ENCODE results near the gene HSPA8.
"Not testable (repeated sequence)": the region's sequence is repeated elsewhere in the genome, so short reads cannot be mapped to it uniquely, and the experiment has no call there.

Gene HSPA8

DNA sequence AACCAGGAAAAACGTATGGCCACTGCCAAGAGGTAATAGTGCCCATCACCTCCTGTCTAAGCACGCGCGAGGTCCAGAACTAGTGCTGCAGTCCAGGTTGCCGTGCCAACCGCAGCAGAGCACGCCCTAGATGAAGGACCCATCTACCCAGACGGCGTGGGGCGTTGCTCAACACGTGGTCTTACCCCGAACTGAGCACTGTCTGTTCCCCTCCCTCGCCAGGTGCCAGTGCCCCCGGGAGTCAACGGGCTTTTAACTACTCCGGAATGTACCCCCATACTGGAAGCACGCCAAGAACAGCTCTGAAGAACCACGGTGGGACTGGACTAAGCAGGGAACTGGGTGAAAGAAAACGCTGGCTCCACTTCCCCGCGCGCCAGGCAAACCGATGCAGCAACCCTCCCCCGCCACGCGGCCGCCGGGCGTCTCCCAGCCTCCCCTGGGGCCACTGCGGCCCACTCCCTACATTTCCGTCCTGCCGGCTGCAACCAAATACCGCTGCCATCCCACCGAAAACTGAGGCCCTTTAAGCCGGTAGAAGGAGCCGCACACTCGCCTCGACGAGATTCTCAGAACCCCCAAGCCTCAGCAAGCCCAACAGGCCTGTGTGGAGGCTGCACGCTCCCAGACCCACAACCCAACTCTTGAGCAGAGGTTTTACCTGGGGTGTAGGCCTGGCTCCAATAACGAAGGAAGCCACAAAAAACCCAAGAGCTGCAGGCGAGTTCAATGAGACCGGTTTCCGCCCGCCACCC is at the start of gene HSPA8:
Gene HSPA8 (minus strand): TSS at position 734 of the 755 bp plus-strand sequence. CDS start 812 bp downstream, outside the sequence.
- DNase-seq (ENCODE audit: low read depth, low spot score), result no peak

DNA sequence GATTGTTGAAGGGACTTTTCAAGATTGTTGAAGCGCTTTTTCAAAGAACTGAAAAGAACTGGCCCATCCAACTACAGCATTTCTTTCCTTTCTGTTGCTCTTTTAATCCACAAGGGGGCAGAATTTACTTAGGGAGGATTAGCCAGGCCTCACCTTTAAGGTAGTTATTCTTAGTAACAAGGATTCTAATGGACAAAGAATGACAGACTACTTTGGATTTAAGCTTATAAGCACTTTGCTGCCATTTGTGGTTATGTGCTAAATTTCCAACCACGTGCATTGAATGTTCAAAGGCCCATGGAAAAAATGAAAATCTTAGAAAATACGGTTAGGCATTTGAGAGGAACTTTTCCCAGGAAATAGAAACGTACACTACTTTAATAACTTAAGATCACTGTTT is 49.5 kb upstream of the HSPA8 start:
- peak; percentile 36 for DNase-seq (ENCODE audit: low read depth, low spot score)

DNA sequence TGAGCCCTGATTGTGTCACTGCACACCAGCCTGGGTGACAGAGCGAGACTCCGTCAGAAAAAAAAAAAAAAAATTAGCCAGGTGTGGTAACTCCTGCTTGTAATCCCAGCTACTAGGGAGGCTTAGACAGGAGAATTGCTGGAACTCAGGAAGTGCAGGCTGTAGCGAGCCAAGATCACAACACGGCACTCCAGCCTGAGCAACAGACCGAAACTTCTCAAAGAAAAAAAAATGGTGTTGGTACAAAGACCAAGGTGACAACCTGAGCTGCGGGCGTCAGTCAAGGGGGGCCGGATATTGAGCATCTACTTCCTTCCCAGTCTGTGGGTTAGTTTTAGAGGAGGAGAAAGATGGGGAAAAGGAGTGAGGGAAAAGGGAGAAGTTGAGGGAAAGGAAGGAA is 48.5 kb upstream of the HSPA8 start:
- DNase-seq (ENCODE audit: low read depth, low spot score), result no peak

DNA sequence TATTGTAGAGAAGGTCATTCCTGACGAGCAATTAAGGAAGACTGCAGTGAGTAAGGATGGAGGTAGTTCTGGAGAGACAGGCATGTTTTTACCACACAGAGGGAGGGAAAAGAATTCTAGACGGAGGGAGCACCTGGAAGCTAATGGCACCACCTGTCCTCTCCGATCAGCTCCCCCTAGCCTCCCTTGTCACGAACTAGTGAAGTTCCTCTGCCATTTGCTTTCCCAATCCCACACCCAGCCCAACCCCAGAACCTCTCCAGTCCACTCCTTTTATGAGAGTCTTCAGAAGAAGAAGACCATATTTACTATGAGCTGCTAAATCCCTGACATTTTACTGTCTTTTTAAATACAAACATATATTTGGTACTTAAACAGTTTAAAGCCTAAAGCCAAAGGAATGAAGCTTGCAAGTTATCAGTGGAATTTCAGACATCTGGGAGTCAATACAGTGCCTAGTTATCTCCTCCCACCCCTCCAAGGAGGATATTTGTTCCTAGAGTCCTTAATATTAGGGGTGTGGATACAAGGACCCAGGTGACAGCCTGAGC is 46.1 kb upstream of the HSPA8 start:
- no peak for DNase-seq (ENCODE audit: low read depth, low spot score)

DNA sequence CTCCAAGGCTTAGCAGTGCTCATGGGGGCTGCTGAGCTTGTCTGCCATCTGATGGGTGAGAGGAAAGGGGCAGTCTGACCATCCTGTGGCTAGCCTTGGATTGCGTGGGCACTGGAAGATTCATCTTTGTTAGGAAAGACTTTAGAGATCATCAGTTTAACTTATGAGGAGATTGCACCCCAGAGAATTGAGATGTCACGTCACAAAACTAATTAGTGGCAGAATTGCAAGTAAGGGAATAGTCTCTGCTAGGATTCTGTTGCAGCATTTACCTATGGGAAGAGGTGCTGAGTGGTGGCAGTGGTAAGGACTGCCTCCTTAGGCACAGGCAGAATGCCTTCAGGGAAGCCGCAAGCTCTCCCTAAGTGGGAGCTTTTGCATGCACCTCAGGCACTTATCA is 42.8 kb upstream of the HSPA8 start:
- no peak for DNase-seq (ENCODE audit: low read depth, low spot score)

DNA sequence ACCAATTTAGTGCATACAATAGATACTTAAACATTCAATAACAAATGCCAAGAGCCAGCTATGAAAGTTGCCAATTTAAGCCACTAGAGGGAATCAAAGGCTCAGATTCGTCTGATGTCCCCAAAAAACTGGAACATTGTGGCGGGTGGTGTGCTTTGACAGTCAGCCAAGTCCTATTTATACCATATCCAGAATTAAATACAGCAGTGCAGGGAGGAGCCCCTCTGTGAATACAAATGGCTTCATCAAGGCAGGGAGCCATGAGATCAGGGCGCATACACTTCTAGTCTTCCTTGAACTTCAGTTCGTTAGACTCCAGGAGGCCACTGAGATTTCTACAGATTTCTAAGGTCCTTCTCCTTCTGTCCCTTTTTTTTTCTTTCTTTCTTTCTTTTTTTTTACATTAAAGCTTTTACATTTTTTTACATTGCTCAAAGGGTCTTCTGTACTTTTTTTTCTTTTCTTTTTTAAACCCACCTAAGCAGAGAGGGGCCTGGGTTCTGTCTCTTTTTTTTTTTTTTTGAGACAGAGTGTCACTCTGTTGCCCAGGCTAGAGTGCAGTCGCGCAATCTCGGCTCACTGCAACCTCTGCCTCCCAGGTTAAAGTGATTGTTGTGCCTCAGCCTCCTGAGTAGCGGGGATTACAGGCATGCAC is 41.5 kb upstream of the HSPA8 start:
- DNase-seq (ENCODE audit: low read depth, low spot score), result peak; percentile 51

DNA sequence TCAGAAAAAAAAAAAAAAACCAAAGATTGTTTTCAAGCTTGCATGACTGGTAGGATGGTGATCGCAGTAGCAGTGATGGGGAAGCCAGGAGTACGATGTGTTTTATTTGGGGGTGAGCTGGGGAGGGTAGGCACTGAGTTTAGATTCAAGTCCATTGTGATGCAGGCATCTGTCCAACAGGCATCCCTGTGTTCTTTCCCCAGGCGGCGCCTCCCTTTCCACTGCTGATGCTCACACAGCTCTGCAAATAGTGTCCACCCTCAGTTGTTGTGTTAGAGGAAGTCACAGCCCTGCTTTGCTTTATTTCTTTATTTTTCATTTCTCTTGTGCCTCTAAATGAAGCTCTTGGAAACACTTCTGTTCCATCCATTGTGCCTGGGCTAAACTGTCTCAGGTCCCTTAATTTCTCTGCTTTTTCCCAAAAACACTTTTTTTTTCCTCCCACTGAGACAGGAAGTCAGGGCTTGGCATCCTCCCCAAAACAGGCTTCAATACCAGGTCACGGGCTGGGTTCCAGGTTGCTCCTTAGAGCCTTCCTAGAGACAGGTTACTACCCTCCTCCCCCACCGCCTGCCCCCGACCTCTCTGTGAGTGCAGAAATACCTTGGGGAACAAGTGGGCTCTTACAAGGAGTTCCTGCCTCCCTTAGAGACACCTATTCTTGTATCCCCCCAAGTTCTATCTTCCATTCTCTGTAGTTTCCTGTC is 38.6 kb upstream of the HSPA8 start:
- DNase-seq (ENCODE audit: low read depth, low spot score), result no peak

DNA sequence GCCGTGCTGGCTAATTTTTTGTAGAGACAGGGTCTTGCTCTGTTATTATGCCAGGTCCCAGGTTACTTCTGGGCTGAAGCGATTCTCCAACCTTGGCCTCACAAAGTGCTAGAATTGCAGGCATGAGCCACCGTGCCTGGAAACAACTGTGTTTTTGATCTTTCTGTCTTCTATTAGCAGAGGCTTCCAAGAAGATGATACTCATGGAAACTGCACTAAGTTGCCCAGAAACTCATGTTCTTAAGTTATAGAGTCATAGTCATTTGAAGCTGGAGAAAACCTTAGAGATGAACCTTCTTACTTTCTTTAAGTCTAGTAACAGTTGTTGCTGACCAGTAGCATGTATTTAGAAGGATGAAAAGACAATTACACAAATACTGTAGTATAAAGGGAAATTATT is 37.1 kb upstream of the HSPA8 start:
- no peak for DNase-seq (ENCODE audit: low read depth, low spot score)

DNA sequence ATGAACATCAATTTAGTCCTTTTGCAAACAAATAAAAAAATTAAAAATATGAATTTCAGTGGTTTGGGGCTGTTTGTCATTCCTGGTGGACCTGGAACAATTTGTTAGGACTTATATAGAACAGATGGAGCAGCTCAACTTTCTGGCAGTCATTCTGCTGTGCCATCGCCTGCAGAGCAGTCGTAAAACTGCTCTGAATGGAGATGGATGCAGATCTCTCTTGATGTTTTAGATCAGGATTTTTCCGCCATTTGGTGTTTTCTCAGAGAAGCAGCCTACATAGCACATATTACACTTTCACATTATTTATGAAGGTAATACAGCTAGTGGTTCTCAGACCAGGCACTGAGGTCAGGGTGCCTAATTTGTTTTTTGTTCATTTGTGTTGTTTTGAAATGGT is 31.8 kb upstream of the HSPA8 start:
- DNase-seq (ENCODE audit: low read depth, low spot score), result no peak

DNA sequence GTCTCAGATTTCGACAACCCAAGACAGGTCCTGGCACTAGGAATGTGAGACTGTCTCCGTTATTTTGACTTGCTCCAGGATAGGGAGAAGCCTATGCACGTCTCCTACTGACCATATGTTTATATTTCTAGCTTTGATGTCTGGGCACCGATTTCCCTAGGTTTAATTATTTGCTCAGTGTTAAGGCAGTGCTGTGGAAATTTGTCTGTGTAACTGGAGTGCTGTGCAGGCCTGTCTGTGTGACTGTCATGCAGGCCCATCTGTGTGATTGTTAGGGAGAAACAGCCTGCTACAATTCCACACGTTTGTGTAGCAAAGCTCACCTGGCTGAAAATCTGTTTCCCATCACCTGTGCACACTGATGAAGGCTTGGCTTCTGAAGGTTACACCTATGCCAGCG is 29.6 kb upstream of the HSPA8 start:
- no peak for DNase-seq (ENCODE audit: low read depth, low spot score)

DNA sequence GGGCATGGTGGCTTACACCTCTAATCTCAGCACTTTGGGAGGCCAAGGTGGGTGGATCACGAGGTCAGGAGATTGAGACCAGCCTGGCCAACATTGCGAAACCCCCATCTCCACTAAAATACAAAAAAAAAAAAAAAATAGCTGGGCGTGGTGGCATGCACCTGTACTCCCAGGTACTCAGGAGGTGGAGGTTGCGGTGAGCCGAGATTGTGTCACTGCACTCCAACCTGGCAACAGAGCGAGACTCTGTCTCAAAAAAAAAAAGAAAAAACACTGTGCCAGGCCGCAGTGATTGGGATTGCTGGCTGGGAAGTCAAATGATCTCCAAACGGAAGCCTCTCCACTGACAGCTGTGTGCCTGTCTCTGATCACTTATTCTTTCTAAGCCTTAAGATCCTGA is 28.2 kb upstream of the HSPA8 start:
- DNase-seq (ENCODE audit: low read depth, low spot score), result not testable (repeated sequence)

DNA sequence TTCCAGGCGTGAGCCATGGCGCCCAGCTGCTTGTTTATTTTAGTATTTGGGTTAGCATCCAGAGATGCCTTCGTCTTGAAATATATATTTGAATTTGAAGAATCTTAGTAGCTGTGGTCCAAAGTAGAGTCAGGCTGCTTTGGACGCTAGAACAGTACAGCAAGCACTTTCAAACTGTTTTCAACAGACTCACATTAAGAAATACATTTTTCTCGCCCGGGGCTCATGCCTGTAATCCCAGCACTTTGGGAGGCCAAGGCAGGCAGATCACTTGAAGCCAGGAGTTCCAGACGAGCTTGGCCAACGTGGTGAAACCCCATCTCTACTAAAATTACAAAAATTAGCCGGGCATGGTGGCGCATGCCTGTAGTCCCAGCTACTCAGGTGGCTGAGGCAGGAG is 27.0 kb upstream of the HSPA8 start:
- DNase-seq (ENCODE audit: low read depth, low spot score), result not testable (repeated sequence)

DNA sequence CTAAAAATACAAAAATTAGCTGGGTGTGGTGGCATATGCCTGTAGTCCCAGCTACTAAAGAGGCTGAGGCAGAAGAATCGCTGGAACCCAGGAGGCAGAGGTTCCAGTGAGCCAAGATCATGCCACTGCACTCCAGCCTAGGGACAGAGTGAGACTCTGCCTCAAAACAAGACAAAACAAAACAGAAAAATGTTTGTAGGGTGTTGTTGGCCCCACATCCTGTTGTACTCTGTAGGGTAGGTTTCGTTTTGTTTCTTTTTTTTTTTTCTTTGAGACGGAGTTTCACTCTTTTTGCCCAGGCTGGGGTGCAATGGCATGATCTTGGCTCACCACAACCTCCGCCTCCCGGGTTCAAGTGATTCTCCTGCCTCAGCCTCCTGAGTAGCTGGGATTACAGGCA is 25.7 kb upstream of the HSPA8 start:
- DNase-seq (ENCODE audit: low read depth, low spot score), result not testable (repeated sequence)

DNA sequence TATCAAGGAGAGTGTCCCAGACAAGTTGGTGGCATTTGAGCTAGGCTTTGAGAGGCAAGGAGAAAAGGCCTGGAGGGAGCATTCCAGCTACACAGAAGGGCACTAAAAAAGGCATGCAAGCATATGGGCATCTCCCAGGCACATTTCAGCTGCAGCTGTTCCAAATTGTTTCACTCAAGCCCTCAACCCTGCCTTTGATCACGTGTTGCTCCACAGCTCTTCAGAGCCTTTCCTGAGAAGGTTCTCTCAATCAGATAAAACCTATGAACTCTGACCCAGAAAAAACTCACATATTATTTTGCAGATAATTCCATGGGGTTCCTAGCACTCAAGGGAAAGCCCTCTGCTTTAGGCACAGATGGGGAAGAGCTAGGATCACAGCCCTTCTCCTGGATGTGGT is 24.4 kb upstream of the HSPA8 start:
- DNase-seq (ENCODE audit: low read depth, low spot score), result no peak

DNA sequence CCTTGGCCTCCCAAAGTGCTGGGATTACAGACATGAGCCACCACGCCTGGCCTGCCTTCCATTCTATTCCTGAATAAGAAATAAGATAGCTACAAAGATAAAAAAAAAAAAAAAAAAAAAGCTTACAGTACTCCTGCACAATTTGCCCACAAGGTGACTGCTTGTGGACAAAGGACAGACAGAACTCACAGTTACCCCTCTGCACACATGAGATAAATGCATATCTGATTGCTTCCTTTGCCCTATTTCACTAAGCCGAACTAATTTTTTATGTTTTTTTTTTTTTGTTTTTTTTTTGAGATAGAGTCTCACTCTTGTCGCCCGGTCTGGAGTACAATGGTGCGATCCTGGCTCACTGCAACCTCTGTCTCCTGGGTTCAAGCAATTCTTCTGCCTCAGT is 23.6 kb upstream of the HSPA8 start:
- no peak for DNase-seq (ENCODE audit: low read depth, low spot score)

DNA sequence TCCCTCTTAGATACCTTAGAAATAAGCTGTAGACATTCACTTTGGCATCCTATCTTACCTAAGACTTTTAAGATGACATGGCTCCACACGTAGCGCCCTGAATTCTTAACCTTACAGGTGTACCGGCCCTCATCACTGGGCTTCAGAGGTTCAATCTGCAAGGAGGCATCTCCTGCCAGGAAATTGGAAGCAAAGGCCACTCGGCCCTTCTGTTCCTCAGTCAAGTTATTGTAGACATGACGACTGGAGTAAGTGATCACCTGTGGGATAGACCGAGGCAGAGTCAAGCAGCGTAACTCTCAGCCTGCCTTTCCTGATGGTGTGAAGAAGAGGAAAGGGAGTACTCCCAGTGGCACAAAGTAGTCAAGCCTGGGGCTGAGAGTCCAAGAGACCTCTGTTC is 22.5 kb upstream of the HSPA8 start:
- DNase-seq (ENCODE audit: low read depth, low spot score), result no peak

DNA sequence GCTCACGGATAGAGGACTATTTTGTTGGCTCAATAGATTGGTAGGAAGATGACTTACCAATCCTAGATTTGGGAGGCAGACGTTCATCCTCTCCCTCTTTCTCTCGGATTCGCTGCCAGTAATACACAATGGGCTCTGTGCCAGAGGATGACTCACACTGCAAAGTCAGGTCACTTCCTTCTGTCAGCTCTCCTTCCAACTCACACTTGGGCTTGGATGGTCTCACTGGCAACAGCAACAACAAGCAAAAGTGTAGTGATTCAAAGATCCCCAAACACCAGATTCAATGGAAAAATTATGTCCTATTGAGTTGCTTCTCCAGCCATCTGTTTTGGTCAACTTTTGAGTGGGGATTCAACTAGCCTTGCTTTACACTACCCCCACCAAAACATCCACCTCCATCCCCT is 21.7 kb upstream of the HSPA8 start:
- no peak for DNase-seq (ENCODE audit: low read depth, low spot score)

DNA sequence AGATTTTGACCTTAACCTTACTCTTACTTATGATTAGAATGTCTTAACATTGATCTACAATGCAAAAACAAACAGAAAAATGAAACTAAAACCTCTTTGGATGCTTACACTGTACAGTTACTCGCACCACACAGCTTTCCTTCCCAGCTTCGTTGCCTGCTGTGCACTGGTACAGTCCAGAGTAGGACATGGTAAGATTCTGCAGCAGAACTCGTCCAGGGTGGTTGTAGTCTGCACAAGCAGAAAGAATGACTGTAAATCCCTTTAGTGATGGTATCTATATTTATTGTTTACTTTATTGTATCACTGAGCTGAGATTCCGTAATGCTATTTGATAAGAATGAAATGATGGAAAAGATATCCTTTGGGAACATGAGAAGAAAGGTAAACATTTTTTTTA is 21.0 kb upstream of the HSPA8 start:
- DNase-seq (ENCODE audit: low read depth, low spot score), result no peak

DNA sequence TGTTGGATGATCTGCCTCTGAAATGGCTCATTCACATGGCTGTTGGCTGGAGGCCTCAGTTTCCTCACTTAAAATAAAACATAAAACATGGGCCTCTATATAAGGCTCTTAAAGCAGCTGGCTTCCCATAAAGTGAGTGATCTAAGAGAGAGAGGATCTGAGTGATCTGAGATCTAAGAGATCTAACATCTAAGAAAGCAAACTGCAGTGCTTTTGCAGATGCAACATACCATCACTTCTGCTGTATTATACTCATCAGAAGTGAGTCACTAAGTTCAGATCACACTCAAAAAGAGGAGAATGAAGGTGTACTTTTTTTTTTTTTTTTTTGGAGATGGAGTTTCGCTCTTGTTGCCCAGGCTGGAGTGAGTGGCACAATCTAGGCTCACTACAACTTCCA is 18.1 kb upstream of the HSPA8 start:
- DNase-seq (ENCODE audit: low read depth, low spot score), result no peak

DNA sequence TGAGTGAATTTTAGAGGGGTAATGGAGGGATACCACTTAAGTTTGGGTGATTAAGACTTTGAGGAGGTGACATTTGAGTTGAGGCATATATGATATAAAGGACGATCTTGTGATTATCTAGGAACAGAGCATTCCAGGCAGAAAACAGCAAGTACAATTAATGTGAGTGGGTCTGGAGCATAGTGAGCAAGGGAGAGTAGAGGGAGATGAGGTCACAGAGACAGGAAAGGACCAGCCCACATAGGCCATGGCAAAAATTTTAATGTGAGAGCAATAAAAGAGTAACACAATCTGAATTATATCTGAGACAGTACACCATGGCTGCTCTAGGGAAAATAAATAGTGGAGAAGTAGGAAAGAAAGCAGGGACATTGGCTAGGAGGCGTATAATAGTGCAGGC is 14.5 kb upstream of the HSPA8 start:
- DNase-seq (ENCODE audit: low read depth, low spot score), result no peak

DNA sequence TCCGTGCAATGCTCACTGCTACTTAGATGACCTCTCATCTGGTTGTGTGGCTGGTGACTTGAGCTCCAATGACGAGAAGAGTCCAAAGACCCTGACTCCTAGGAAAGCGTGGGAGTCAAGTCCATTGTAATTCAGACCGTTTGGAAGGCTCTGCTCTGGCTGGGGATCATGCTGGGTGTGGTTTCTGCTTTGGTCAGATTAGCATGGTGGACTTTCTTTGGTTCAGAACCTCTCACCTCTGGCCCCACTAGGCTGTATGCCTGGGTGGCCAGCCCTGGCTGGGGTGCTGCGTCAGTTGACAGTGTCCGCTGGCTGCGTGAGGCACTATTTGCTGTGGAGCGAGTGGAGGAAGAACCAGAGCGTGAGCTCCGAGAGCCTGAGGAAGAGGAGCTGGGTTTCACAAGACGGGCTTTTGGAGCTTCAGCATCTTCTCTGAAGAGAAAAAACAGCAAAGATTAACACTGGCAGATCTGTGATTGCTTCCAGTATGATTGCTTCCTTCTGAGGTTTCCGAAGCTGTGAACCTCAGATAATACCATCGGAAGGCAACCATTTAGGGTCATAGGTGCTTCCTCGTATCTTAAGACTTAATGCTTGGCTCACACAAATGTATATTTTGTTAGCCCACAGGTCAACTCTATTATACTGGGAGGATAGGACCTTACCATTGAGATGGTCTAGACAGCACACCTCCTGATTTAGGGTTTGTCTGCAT is 11.6 kb upstream of the HSPA8 start:
- DNase-seq (ENCODE audit: low read depth, low spot score), result no peak

DNA sequence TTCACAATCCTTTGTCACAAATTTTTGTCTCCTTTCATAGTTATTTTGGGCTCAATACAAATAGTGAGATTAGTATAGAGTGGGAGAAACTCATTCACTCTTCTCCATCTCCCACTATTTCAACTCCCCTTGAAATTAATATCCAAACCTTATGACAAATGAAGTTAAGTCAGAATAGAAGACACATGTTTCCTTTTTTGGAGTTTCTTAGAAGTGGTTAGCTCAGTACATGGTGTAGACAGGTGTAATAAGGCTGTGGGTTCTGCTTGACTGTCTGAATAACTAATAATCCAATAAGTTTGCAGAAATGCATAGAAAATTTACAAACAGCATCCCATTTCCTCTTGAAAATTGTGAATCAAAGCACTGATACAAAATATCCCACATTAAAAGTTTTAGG is 10.8 kb upstream of the HSPA8 start:
- DNase-seq (ENCODE audit: low read depth, low spot score), result no peak
